Stimulated activated CD4-positive, alpha-beta T cell treated with anti-CD3 and anti-CD28 coated beads, Interleukin-12 subunit alpha, Interleukin-12 subunit beta, amount 100 ng/mL, for 24 hours (primary cell): ENCODE data around the gene TNFSF4.

ENCODE experiments used
- DNase-seq, 2 experiments: peaks; one replicate each; pipeline ENCODE4 v3.0.0-alpha.2; 2020; ENCODE audit warnings: low read depth in 2 of 2

TNFSF4 gene

GRCh38 chr1:173210716-173211231 is 3.6 kb upstream of the TNFSF4 start:
- no peak for DNase-seq

- DNase-seq, result no peak
Observed at GRCh38 chr1:173210283-173210682, 3.2 kb upstream of the TNFSF4 start.

- no peak for DNase-seq
Observed at GRCh38 chr1:173208868-173209267, 1.7 kb upstream of the TNFSF4 start.

GRCh38 chr1:173208146-173208545 is 1.0 kb upstream of the TNFSF4 start:
- no peak for DNase-seq

- no peak for DNase-seq
Observed at GRCh38 chr1:173205146-173206051, 1.7 kb downstream of the TNFSF4 start.

GRCh38 chr1:173204693-173205092 is 2.4 kb downstream of the TNFSF4 start:
- DNase-seq, result no peak

GRCh38 chr1:173202424-173203145 is 4.5 kb downstream of the TNFSF4 start:
- no peak for DNase-seq

- DNase-seq, result no peak
Observed at GRCh38 chr1:173201969-173202368, 5.2 kb downstream of the TNFSF4 start.

- peak in 1 of 2 experiments; percentile 48 for DNase-seq
Observed at GRCh38 chr1:173195596-173196088, 11.5 kb downstream of the TNFSF4 start.

GRCh38 chr1:173193639-173194038 is 13.5 kb downstream of the TNFSF4 start:
- no peak for DNase-seq

- no peak for DNase-seq
Observed at GRCh38 chr1:173191011-173191705, 16.0 kb downstream of the TNFSF4 start.

- DNase-seq, result no peak
Observed at GRCh38 chr1:173190101-173190936, 16.8 kb downstream of the TNFSF4 start.

GRCh38 chr1:173187671-173188237 is 19.4 kb downstream of the TNFSF4 start:
- DNase-seq, result no peak

- DNase-seq, result no peak
Observed at GRCh38 chr1:173181791-173182190, 25.3 kb downstream of the TNFSF4 start.

- no peak for DNase-seq
Observed at GRCh38 chr1:173176246-173176645, 30.9 kb downstream of the TNFSF4 start.

GRCh38 chr1:173175514-173176145 is 31.5 kb downstream of the TNFSF4 start:
- no peak for DNase-seq

GRCh38 chr1:173173388-173173787 is 33.7 kb downstream of the TNFSF4 start:
- DNase-seq, result no peak

- DNase-seq, result no peak
Observed at GRCh38 chr1:173171152-173171551, 36.0 kb downstream of the TNFSF4 start.

GRCh38 chr1:173168941-173169340 is 38.2 kb downstream of the TNFSF4 start:
- no peak for DNase-seq

GRCh38 chr1:173164686-173165085 is 42.4 kb downstream of the TNFSF4 start:
- DNase-seq, result no peak
